ENCODE results near the gene CAPN15. TPM values are rescaled to one million over a fixed set of nuclear protein-coding genes. Genes with fewer than 3 reads are reported as not detected.
"Not testable (repeated sequence)": the region's sequence is repeated elsewhere in the genome, so short reads cannot be mapped to it uniquely, and the experiment has no call there.

The CAPN15 gene
- polyA plus RNA-seq, 4 donors: 23.1 to 35.7 (median 26.3) TPM

DNA sequence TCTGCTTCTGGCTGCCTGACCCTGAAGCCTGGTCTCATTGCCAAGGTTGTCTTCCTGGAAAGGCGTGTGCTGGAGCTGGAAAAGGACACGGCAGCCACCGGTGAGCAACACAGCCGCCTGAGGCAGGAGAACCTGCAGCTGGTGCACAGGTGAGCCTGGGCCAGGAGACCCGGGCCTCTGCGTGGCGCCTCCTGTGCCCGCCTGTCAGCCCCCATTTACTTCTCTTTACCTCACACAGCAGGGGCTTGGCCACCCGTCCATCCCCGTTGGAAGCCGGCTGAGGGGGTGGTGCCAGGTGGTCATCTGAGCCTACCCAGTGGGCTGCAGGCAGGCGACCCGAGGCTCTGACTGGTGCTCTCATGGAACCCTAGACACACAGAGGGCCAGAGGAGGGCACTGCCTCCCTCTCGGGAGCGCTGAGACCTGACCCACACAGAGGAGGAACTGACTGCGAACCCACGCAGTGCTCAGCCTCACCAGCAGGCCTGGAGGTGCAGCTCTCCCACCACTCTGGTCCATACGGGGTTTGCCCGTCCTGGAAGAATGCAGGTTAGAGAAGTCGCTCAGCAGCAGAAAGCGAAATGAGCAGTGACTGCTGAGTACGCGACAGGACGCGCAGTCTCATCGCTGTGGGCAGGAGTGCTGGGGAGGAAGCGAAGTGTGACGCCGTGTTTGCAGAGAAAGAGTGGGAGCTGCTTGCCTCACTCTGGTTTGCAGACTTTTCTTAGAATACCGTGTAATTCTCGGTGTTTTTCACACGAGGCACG is 21.9 kb upstream of the CAPN15 start:
- DNase-seq (ENCODE audit: low read depth in 4 of 4, low spot score in 3 of 4): no peak

DNA sequence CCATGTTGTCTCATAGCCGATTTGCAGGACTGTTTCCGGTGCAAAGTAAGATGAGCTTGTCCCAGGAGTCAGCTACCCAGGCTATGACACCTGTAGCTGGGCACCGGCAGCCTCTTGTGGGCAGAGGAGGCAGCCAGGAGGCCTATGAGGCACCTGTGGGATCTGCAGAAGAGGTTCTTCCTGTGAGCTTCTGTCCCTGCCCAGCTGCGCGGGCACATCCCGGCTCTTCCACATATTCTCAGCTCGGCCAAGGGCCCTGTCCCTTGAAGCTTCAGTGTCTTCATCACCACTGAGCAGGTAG is 21.3 kb upstream of the CAPN15 start:
- DNase-seq (ENCODE audit: low read depth in 4 of 4, low spot score in 3 of 4): no peak

DNA sequence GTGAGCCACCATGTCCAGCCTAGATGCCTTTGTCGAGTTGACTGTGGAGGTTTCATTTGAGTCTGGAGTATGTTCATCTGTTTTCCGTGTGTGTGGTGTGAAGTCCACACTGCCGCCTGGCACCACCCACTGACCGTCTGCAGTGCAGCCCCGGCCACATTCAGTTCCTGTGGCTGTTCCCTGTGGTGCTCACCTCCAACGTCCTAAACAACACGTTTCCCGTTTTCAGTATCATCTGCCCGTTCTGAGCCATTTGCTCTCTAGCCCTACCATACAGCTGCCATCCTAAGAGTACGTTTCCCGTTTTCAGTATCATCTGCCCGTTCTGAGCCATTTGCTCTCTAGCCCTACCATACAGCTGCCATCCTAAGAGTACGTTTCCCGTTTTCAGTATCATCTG is 20.0 kb upstream of the CAPN15 start:
- not testable (repeated sequence) for DNase-seq (ENCODE audit: low read depth in 4 of 4, low spot score in 3 of 4)

DNA sequence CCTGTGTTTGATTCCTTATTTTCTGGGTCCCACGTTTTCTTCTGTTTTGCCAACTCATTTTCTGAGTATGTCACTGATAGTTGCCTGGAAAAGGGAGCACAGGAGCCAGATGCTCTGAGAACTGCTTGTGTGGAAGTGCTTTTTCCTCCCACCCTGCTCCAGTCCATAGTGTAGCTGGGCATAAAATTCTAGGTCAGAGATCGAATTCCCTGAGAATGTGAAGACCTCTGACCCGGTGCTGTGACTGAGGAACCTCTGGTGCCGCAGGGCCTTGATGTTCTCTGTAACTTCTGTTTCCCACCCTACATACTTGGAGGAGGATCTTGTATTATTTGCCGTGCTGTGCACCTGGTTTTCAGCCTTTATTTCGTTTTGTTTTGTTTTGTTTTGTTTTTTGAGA is 19.5 kb upstream of the CAPN15 start:
- DNase-seq (ENCODE audit: low read depth in 4 of 4, low spot score in 3 of 4): no peak

DNA sequence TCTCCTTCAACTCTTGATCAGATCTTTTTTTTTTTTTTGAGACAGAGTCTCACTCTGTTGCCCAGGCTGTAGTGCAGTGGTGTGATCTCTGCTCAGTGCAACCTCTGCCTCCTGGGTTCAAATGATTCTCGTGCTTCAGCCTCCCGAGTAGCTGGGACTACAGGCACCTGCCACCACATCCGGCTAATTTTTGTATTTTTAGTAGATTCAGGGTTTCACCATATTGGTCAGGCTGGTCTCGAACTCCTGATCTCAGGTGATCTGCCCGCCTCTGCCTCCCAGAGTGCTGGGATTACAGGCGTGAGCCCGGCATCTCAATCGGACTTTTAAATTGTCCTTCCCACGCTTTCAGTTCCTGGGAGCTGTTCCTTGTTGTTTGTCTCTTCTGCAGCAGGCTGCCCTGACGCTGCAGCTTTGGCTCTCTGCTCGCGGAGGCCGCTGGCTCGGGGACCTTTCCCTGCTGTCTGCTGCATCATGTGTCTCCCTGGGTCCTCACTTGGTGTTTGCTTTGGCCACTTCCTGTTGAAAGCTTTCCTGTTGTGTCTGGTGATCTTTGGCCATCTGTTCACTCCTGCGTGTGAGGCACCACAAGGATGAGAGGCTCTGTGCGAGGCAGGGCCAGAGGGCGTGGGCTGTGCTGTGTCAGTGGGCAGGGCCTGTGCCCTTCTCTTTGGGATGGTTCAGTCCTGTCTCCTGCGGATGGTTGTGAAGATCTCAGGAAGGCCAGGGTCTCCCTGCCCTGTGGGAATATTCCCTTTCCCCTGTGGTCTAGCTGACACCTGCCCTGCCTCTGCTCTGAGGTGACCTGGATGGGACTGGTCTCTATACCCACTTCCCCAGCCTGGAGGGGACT is 18.4 kb upstream of the CAPN15 start:
- DNase-seq (ENCODE audit: low read depth in 4 of 4, low spot score in 3 of 4): no peak

DNA sequence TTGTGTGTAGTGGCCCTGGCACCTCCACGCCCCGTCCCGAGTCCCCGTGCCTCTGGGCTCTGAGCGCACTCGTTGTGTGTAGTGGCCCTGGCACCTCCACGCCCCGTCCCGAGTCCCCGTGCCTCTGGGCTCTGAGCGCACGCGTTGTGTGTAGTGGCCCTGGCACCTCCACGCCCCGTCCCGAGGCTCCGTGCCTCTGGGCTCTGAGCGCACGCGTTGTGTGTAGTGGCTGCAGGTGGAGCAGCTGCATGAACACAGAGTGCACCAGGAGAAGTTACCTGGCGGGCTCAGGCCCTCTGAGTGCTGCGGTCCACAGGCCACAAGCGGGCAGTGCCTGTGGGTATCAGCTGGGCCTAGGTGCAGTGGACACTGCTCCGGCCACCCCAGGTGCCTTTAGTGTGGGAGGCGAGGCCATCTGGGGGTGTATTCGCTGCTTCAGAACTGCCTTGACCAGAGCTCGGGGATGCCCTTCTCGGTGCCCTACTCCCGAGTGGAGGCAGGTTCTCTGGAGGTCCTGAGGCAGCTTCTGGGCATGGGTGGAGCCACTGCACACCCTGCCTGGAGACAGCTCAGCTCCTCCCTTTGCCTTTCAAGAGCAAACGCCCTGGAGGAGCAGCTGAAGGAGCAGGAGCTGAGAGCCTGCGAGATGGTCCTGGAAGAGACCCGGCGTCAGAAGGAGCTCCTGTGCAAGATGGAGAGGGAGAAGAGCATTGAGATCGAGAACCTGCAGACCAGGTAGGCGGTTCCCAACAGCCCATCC is 17.3 kb upstream of the CAPN15 start:
- no peak for DNase-seq (ENCODE audit: low read depth in 4 of 4, low spot score in 3 of 4)

DNA sequence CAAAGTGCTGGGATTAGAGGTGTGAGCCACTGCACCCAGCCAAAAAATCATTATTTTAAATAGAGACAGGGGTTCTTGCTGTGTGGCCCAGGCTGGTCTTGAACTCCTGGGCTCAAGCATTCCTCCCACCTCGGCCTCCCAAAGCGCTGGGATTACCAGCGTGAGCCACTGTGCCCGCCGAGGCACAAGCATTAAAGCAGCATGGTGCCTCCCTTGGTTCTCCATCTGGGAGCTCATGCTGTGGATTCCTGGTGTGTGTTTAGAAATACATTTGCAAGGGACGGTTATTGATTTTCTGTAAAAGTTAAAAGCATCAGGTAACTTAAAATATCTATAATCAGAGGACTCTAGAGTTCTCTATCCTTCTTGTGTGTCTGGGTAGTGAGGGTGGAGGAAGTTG is 14.7 kb upstream of the CAPN15 start:
- DNase-seq (ENCODE audit: low read depth in 4 of 4, low spot score in 3 of 4): no peak

DNA sequence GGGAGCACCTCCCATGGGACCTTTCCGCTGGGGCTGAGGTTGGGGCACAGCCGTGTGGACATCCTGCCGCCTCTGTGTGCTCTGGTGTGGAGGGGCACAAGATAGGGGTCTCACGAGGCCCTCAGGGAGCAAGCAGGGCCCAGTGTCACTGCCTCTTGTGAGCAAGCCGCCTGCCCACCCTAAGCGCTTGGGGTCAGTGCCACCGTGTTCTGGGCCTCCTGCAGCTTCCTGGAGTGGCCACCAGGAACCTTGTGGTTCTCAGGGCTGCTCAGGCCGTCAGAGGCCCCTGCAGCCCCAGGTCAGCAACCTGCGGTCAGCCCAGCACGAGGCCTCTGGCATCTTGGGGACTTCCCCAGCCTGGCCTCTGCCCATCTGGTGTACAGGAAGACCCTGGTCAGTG is 13.6 kb upstream of the CAPN15 start:
- DNase-seq (ENCODE audit: low read depth in 4 of 4, low spot score in 3 of 4): no peak

DNA sequence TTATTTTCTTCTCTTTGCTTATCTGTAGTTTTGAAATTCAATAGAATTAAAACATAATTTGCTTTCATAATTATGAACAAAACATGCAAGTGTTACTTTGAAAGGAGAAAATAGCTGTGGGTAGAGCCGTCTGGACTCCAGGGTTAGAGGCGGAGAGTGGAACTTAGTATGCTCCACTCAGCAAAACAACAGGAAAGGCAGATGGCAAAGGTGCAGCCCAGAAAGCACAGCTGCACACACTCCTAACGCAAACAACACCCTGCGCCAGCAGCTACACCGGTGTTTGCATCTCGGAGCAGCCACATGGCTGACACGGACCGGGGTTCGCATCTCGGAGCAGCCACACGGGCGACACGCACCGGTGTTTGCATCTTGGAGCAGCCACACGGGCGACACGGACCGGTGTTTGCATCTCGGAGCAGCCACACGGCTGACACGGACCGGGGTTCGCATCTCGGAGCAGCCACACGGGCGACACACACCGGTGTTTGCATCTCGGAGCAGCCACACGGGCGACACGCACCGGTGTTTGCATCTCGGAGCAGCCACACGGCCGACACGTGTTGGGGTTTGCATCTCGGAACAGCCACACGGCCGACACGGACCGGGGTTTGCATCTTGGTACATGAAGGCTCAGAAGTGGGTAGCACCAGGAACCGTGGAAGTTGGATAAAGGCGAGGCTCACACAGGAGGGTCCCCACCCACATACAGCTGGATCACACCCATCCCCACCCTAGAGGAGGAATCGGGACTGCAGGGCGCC is 12.2 kb upstream of the CAPN15 start:
- DNase-seq (ENCODE audit: low read depth in 4 of 4, low spot score in 3 of 4): no peak

DNA sequence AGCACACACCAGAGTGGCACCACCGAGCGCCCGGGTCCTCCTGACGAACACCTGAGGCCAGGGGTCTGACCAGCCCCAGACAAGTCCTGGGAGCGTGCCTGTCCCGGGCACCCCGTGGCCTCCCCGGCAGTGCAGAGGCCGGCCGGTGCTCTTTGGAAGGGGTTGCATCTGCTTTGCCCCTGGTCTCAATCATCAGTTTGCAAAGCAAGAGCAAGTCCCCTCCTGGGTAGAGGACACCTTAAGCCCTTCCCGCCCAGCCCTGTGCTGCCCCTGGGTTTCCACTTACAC is 11.6 kb upstream of the CAPN15 start:
- DNase-seq (ENCODE audit: low read depth in 4 of 4, low spot score in 3 of 4): no peak

DNA sequence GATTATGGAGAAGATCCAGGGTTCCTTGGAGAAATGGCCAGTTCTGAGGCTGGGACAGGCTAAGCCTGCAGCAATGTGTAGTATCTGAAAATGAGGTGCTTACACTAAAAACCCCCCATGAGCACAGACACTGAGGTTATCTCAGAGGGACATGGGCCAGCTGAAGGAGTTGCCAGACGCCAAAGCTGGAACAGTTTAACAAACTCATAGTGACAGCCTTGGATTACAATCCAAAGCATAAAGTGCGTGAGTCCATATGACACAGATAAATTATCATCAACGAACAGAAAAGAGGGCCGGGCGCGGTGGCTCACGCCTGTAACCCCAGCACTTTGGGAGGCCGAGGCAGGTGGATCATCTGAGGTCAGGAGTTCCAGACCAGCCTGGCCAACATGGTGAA is 11.2 kb upstream of the CAPN15 start:
- no peak for DNase-seq (ENCODE audit: low read depth in 4 of 4, low spot score in 3 of 4)

DNA sequence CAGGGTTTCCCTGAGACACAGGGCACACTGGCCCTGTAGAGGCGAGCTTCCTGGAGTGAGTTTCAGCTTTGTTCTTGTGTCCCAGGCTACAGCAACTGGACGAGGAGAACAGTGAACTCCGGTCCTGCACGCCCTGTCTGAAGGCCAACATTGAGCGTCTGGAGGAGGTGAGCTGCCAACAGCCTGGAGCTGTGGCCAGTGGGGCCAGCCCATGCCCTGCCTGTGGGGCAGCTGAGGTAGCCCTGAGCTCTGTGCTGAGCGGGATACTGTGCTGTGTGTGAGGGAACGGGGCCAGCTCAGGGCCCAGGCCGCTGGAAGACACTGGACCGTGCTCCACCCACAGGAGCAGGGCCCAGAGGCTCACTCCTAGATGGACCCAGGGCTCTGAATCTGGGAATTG is 8.7 kb upstream of the CAPN15 start:
- no peak for DNase-seq (ENCODE audit: low read depth in 4 of 4, low spot score in 3 of 4)

DNA sequence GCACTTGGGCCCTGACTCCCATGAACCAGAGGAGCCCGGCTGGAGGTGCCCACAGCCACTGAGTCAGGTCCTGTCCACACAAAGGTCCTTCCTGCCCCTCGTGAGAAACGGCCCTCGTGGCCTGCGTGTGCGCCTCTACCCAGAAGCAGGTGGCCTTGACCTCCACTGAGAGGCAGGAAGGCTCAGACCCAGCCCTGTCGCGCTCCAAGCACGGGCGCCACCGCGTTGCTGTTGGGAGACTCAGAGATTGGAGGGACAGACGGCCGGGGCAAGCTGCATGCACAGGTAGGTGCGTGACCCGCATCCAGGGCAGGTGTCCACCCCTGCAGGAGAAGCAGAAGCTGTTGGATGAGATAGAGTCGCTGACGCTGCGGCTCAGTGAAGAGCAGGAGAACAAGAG is 8.1 kb upstream of the CAPN15 start:
- DNase-seq (ENCODE audit: low read depth in 4 of 4, low spot score in 3 of 4): no peak

DNA sequence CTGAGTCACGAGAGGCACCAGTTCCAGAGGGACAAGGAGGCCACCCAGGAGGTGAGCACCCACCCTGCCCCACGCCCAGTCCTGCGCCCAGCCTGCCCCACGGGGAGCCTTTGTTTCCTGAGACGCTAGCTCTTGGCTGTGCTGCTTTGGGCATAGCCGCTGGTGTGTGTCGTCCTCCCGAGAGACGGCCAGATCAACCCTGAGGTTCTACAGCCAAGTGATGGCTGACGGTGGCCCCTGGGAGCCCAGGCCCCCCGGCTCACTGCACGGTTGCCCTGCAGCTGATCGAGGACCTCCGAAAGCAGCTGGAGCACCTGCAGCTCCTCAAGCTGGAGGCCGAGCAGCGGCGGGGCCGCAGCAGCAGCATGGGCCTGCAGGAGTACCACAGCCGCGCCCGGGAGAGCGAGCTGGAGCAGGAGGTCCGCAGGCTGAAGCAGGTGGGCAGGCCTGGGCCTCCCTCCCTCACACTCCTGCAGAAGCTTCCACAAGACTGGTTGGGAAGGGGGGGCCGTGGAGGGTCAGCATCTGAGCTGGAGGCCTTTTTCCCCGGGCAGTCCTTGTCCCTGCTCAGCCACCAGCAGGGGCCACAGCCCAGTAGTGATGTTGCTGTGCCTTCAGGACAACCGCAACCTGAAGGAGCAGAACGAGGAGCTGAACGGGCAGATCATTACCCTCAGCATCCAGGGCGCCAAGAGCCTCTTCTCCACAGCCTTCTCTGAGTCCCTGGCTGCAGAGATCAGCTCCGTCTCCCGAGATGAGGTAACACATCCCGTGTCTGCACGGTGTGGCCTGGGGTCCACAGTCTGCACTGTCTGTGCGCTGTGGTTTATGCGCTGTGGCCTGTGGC is 7.4 kb upstream of the CAPN15 start:
- DNase-seq (ENCODE audit: low read depth in 4 of 4, low spot score in 3 of 4): no peak

DNA sequence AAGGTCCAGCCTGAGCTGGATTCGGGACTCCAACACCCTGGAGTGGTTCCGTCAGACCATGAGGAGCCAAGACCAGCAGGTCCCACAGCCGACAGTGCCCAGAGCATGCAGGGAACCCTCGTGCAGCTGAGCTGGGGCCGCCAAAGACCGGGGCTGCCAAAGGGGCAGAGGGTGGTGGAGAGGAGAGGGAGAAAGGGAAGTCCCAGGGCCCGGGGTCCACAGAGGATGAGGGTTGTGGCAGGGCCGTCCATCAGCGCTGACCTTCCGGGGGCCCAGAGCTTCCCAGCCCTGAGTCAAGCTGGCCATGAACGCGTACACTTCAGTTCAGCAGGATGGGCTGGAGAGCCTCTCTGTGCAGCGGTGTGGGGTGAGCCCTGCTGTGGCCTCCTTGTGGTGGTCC is 6.7 kb upstream of the CAPN15 start:
- DNase-seq (ENCODE audit: low read depth in 4 of 4, low spot score in 3 of 4): no peak

DNA sequence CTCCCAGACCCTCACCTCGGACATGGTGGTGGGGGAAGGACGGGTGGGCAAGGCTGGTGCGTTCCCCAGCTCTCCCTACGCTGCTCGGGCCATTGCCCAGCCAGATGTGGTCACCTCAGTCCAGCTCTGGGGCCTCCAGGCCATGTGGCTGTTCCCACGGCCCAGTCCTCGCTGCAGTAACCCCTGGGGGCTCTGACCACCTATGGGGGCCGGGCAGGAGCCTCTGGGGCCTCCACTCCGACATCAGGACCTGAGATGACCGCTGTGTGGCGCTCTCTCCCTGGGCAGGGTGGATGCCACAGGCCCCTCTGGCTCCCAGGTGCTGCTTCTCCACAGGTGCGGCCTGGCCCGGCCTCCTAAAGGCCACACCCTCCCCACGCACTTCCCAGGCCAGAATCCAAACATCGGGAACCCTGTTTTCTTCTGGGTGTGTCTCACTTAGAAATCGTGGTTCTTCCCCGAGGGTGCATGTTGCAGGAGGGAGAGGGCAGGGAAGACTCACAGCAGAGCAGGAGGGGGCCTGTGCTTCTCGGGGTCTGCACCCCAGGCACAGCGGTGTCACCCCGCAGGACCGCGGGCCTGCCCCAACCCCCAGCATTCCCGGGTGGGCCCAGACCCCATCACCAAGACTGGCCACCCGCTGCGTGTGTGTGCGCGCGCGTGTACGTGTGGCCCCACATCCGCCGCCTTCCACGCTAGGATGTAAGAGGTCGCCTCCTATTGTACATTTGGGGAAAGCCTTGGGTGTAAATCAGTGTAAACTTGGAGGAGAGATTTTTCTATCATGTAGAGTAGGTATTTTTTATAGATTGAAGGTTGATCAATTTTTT is 5.9 kb upstream of the CAPN15 start:
- DNase-seq (ENCODE audit: low read depth in 4 of 4, low spot score in 3 of 4): no peak

DNA sequence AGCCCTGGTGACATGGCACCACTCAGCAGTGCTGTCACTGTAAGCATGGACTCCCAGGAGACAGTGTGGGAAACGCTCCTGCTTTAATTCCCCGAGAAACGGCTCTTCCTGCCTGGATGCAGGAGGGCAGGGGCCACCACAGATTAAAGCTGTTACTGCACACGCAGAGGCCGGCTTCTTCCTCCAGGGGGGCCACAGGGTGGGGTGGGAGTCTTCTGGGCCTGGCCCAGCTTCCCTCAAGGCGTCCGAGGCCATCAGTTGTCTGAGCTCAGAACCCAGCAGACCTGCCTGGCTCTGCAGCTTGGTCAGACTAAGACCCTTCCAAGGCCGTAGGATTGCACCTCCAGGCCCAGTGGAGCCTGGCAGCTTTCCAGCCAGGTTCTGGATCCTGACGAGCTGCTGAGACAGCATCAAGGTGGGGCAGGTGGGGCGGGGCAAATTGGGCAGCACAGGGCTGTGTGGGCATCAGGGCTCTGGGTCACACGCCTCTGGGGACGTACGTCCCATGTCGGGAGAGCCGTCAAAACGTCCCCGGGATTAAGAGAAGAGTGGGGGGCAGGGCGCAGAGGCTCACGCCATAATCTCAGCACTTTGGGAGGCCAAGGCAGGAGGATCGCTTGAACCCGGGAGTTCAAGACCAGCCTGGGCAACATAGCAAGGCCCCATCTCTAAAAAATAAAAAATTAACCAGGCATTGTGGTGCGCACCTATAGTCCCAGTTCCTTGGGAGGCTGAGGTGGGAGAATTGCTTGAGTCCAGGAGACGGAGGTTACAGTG is 5.0 kb upstream of the CAPN15 start:
- DNase-seq (ENCODE audit: low read depth in 4 of 4, low spot score in 3 of 4): no peak

DNA sequence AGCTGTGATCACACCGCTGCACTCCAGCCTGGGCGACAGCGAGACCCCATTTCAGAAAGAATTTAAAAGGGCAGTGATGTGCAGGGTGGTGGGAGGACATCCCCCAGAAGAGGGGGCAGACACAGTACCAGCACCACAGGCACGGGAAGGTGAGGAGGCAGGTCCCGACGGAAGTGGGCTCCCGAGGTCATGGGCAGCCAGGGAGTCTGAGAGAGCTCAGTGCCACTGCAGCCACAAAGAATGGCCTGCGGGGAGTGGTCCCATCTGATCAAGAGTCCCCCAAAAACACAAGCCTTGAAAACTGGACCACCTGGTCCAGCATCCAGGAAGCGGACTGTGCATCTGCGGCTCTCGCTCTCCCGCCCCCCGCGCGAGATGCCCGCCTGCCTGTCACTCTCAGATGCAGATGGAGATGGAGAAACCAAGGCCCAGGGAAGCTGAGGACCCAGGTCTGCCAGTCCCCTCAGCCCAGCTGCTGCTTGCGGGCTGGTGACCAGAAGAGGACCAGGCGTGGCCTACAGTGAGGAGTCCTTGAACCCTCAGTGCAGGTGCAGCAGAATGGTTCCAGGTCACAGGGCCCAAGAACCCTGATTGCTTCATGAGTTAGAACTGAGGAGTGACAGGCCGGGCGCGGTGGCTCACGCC is 4.3 kb upstream of the CAPN15 start:
- no peak for DNase-seq (ENCODE audit: low read depth in 4 of 4, low spot score in 3 of 4)
